ENCODE data around the gene TNIK. TPM values are rescaled to one million over a fixed set of nuclear protein-coding genes. Genes with fewer than 3 reads are reported as not detected.

TNIK gene
- total and polyA plus RNA-seq, 2 of the 13 experiments (the other 11 are each of a cell fraction or from before 2014, with no cell fraction given), result 0.15 to 0.22 TPM

DNA sequence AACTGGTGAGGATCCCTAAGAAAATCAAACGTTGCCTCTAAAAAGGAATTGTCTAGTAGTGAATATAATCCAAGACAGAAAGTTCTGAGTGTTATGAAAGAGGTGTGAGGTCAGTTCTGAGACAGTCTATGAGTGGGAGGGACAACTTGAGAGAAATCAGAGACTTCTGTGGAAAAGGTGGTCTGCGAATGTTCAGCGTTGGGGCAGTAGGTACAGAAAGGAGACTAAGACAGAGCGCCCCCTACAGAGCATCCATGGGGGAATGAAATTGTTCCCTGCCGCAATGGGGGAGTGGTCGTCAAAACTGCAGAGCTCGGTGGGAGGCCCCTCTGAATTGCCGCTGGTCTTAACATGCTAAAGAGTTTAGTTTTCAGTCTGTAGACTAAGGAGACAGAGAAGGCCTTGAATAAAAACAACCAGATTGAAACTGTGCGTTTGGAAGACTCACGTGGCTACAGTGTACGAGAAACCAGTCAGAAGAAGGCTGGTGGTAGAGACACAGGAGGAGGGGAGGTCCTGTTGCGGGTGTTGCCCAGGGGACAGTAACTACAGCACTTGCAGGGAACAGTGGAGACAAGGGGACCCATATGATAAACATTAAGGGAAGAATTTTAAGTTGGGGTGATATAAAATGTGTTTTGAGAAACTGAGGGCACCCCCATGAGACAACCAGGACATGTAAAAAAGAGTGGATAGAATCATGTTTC lies 6.9 kb downstream of the TNIK start:
- in situ Hi-C loops (cut with HindIII; ENCODE audit: extremely low pct_ligation_motif_present, low pct_unique_long_range_greater_than_20kb), result no loop called here

DNA sequence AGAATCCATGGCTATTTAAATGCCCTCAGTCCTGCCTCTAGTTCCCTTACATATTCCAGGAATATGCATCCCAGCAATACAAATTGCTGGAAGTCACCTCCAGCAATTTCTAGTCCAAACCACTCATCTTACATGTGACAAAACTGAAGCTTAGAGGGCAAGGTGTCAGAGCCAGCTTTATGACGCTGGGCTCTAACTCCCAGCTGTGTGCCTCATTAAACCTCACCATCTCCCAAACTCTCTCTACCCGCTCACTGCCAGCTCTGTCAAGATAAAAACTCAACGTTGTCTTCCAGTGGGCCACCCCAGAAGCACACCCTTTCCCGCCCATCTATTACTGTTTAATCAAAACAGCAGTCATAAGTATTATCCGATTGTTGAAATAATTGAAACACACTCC lies 7.9 kb downstream of the TNIK start:
- DNase-seq (ENCODE audit: low spot score), result no peak
- in situ Hi-C loops (cut with HindIII; ENCODE audit: extremely low pct_ligation_motif_present, low pct_unique_long_range_greater_than_20kb) (no loop called here), intact Hi-C loops (cut with micrococcal nuclease; ENCODE audit: unreplicated experiment) (no loop called here)
- no peaks in the 10 kb centered on the region for H3K79me2 ChIP-seq (ENCODE audit: insufficient read depth, low read length)
- H3K4me1 ChIP-seq (ENCODE audit: insufficient read depth, low read length), result peaks cover 2% of the 10 kb centered on the region; the same call in 1 of the 2 replicates
- no TSS peak for BruUV-seq (replicated peaks)
- 58% methylated on average over 5 of the region's 5 CpGs for WGBS (ENCODE audit: low lambda C conversion rate)
- no peak overlapping the region for H2AFZ ChIP-seq (ENCODE audit: low read length)
- no peak overlapping the region for H3K9ac ChIP-seq (ENCODE audit: insufficient read depth, low read depth, low read length)
- peaks cover 0 to 5% of the 10 kb centered on the region in 2 experiments; a peak in 3 of 5 replicates for H3K27me3 ChIP-seq (ENCODE audit: control insufficient read depth in 1 of 2, insufficient read depth in 2 of 2, low read length in 2 of 2)
- ChIA-PET POLR2A (no interaction called here), CTCF (ENCODE audit: low intra/inter-chr PET ratio, low total read pairs) (no interaction called here)
- H3K9me3 ChIP-seq (ENCODE audit: low read length), result no peaks in the 10 kb centered on the region
- no peaks in the 10 kb centered on the region for H3K36me3 ChIP-seq (replicated peaks in 1 of 2; ENCODE audit: control insufficient read depth in 1 of 2, insufficient read depth in 2 of 2, low read length in 2 of 2)
- no peak overlapping the region for H3K4me3 ChIP-seq (replicated peaks in 1 of 3; ENCODE audit: insufficient read depth in 1 of 3, low read depth in 2 of 3, low read length in 3 of 3)
- FAIRE-seq, result no peak
- no peak overlapping the region for H3K4me2 ChIP-seq (ENCODE audit: low read depth, low read length)
- H4K20me1 ChIP-seq (ENCODE audit: insufficient read depth, low read length), result no peaks in the 10 kb centered on the region
- H3K27ac ChIP-seq (ENCODE audit: extremely low read length, insufficient read depth, low read length), result no peak overlapping the region
- no peak for ATAC-seq
- TF ChIP-seq, protein P1, sequence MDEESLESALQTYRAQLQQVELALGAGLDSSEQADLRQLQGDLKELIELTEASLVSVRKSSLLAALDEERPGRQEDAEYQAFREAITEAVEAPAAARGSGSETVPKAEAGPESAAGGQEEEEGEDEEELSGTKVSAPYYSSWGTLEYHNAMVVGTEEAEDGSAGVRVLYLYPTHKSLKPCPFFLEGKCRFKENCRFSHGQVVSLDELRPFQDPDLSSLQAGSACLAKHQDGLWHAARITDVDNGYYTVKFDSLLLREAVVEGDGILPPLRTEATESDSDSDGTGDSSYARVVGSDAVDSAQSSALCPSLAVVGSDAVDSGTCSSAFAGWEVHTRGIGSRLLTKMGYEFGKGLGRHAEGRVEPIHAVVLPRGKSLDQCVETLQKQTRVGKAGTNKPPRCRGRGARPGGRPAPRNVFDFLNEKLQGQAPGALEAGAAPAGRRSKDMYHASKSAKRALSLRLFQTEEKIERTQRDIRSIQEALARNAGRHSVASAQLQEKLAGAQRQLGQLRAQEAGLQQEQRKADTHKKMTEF (CRISPR knock-in tag; IDR thresholded peaks at IDR 0.05), result no peak
- TF ChIP-seq TARDBP (CRISPR knock-in tag; IDR thresholded peaks at IDR 0.05) (no peak), IRX3 (CRISPR knock-in tag; IDR thresholded peaks at IDR 0.05; ENCODE audit: borderline replicate concordance, low read depth) (no peak), ZNF468 (CRISPR knock-in tag; IDR thresholded peaks at IDR 0.05) (no peak), ZFP37 (CRISPR knock-in tag; IDR thresholded peaks at IDR 0.05; ENCODE audit: borderline replicate concordance) (no peak), ZNF343 (CRISPR knock-in tag; IDR thresholded peaks at IDR 0.05) (no peak)
- TF ChIP-seq, protein P2, sequence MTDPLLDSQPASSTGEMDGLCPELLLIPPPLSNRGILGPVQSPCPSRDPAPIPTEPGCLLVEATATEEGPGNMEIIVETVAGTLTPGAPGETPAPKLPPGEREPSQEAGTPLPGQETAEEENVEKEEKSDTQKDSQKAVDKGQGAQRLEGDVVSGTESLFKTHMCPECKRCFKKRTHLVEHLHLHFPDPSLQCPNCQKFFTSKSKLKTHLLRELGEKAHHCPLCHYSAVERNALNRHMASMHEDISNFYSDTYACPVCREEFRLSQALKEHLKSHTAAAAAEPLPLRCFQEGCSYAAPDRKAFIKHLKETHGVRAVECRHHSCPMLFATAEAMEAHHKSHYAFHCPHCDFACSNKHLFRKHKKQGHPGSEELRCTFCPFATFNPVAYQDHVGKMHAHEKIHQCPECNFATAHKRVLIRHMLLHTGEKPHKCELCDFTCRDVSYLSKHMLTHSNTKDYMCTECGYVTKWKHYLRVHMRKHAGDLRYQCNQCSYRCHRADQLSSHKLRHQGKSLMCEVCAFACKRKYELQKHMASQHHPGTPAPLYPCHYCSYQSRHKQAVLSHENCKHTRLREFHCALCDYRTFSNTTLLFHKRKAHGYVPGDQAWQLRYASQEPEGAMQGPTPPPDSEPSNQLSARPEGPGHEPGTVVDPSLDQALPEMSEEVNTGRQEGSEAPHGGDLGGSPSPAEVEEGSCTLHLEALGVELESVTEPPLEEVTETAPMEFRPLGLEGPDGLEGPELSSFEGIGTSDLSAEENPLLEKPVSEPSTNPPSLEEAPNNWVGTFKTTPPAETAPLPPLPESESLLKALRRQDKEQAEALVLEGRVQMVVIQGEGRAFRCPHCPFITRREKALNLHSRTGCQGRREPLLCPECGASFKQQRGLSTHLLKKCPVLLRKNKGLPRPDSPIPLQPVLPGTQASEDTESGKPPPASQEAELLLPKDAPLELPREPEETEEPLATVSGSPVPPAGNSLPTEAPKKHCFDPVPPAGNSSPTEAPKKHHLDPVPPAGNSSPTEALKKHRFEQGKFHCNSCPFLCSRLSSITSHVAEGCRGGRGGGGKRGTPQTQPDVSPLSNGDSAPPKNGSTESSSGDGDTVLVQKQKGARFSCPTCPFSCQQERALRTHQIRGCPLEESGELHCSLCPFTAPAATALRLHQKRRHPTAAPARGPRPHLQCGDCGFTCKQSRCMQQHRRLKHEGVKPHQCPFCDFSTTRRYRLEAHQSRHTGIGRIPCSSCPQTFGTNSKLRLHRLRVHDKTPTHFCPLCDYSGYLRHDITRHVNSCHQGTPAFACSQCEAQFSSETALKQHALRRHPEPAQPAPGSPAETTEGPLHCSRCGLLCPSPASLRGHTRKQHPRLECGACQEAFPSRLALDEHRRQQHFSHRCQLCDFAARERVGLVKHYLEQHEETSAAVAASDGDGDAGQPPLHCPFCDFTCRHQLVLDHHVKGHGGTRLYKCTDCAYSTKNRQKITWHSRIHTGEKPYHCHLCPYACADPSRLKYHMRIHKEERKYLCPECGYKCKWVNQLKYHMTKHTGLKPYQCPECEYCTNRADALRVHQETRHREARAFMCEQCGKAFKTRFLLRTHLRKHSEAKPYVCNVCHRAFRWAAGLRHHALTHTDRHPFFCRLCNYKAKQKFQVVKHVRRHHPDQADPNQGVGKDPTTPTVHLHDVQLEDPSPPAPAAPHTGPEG (CRISPR knock-in tag; IDR thresholded peaks at IDR 0.05), result no peak

More for the DNA sequence above, 6.9 kb downstream of the TNIK start:
- no peaks in the 10 kb centered on the region for H4K20me1 ChIP-seq (ENCODE audit: insufficient read depth, low read length)
- H3K9ac ChIP-seq (ENCODE audit: insufficient read depth, low read depth, low read length), result no peak overlapping the region
- FAIRE-seq, result no peak
- H3K36me3 ChIP-seq (replicated peaks in 1 of 2; ENCODE audit: control insufficient read depth in 1 of 2, insufficient read depth in 2 of 2, low read length in 2 of 2), result no peaks in the 10 kb centered on the region
- no peak overlapping the region for H3K27ac ChIP-seq (ENCODE audit: extremely low read length, insufficient read depth, low read length)
- 63% methylated on average over 12 of the region's 12 CpGs for WGBS (ENCODE audit: low lambda C conversion rate)
- no peak for TF ChIP-seq ZNF260 (CRISPR knock-in tag; IDR thresholded peaks at IDR 0.05; ENCODE audit: borderline replicate concordance, low read depth)
- no peak for TF ChIP-seq REPIN1 (CRISPR knock-in tag; IDR thresholded peaks at IDR 0.05; ENCODE audit: borderline replicate concordance, low read depth)
- TF ChIP-seq ATF5 (CRISPR knock-in tag; IDR thresholded peaks at IDR 0.05; ENCODE audit: low read depth), result no peak
- no peak overlapping the region for H3K4me2 ChIP-seq (ENCODE audit: low read depth, low read length)
- H3K9me3 ChIP-seq (ENCODE audit: low read length), result no peaks in the 10 kb centered on the region
- no peaks in the 10 kb centered on the region for H3K79me2 ChIP-seq (ENCODE audit: insufficient read depth, low read length)
- no peak overlapping the region for H2AFZ ChIP-seq (ENCODE audit: low read length)
- CTCF ChIA-PET (ENCODE audit: low intra/inter-chr PET ratio, low total read pairs), result no interaction called here
- no peak overlapping the region for H3K4me3 ChIP-seq (replicated peaks in 1 of 3; ENCODE audit: insufficient read depth in 1 of 3, low read depth in 2 of 3, low read length in 3 of 3)
- H3K27me3 ChIP-seq (ENCODE audit: control insufficient read depth in 1 of 2, insufficient read depth in 2 of 2, low read length in 2 of 2), result peaks cover 0 to 15% of the 10 kb centered on the region in 2 experiments; a peak in 4 of 5 replicates
- intact Hi-C loops (cut with micrococcal nuclease; ENCODE audit: unreplicated experiment), result no loop called here
- POLR2A ChIA-PET, result no interaction called here
- peaks cover 11% of the 10 kb centered on the region; the same call in 1 of the 2 replicates for H3K4me1 ChIP-seq (ENCODE audit: insufficient read depth, low read length)
- no TSS peak for BruUV-seq (replicated peaks)
- ATAC-seq, result no peak
- no peak for DNase-seq (ENCODE audit: low spot score)

Data from HepG2 (cell line).